ENCODE data around the gene SARDH.

- TF ChIP-seq CTCF (IDR thresholded peaks at IDR 0.05; ENCODE audit: poor library complexity, severe bottlenecking) (no peak), POLR2AphosphoS5 (IDR thresholded peaks at IDR 0.05) (no peak), EP300 (conservative IDR thresholded peaks at IDR 0.05; ENCODE audit: poor library complexity, severe bottlenecking) (no peak), TAF1 (IDR thresholded peaks at IDR 0.05; ENCODE audit: low read depth) (no peak)
Observed at GRCh38 chr9:133643362-133643755, 94.8 kb downstream of the SARDH start.

Data from neural cell (in vitro differentiated cells).